Kidney epithelial cell (primary cell): ENCODE measurements around the gene MAD2L2. TPM values are rescaled to one million over a fixed set of nuclear protein-coding genes. Genes with fewer than 3 reads are reported as not detected.

Experiments used
- DNase-seq: peaks from one replicate; pipeline ENCODE4 v3.0.0-alpha.2; 2010; ENCODE audit warnings: low read depth
- H3K27me3 ChIP-seq: 2 replicates; pipeline ENCODE4 v1.6.0; 2011; ENCODE audit warnings: low read length; ENCODE audit not compliant: control insufficient read depth, insufficient read depth
- H3K36me3 ChIP-seq: 2 replicates; pipeline ENCODE4 v1.5.1; 2011; ENCODE audit warnings: low read length; ENCODE audit not compliant: control insufficient read depth, insufficient read depth
- H3K4me3 ChIP-seq: 2 replicates; pipeline ENCODE4 v1.5.1; 2011; ENCODE audit warnings: low read depth, mild to moderate bottlenecking, control low read depth, low read length
- CTCF ChIP-seq: IDR thresholded peaks from 2 replicates; pipeline ENCODE4 v1.5.1; 2011; ENCODE audit warnings: mild to moderate bottlenecking, moderate library complexity, low read length, control low read depth, inconsistent platforms; ENCODE audit not compliant: insufficient read depth, poor library complexity, severe bottlenecking
- total RNA-seq: library from RNA; depleted of rRNA; stranded (reverse); fragments of >200 nt; gene quantifications from 2 replicates; pipeline ENCODE4 v1.2.3, GENCODE V29; 2015

MAD2L2 gene
- total RNA-seq, 1 donor from 2014 or later: 96.6 TPM

- no peak overlapping the region for H3K4me3 ChIP-seq
- TF ChIP-seq CTCF: no peak
- no peaks in the 10 kb centered on the region for H3K36me3 ChIP-seq
- H3K27me3 ChIP-seq: peaks cover 43% of the 10 kb centered on the region
- no peak for DNase-seq
These were observed 27.8 kb upstream of the MAD2L2 start for GRCh38 chr1:11708554-11709350.

- peaks cover 49% of the 10 kb centered on the region for H3K27me3 ChIP-seq
- H3K4me3 ChIP-seq: no peak overlapping the region
- no peak for DNase-seq
- no peak for TF ChIP-seq CTCF
- no peaks in the 10 kb centered on the region for H3K36me3 ChIP-seq
These were observed 26.8 kb upstream of the MAD2L2 start for GRCh38 chr1:11707621-11708276.

- H3K27me3 ChIP-seq: peaks cover 52% of the 10 kb centered on the region
- TF ChIP-seq CTCF: no peak
- no peak overlapping the region for H3K4me3 ChIP-seq
- no peak for DNase-seq
- H3K36me3 ChIP-seq: no peaks in the 10 kb centered on the region
These were observed 25.3 kb upstream of the MAD2L2 start for GRCh38 chr1:11706292-11706691.

- no peak for DNase-seq
- Histone ChIP-seq H3K4me3 (no peak overlapping the region), H3K36me3 (no peaks in the 10 kb centered on the region), H3K27me3 (peaks cover 57% of the 10 kb centered on the region)
- no peak for TF ChIP-seq CTCF
These were observed 24.6 kb upstream of the MAD2L2 start for GRCh38 chr1:11705596-11705995.

- DNase-seq: no peak
- peaks cover 59% of the 10 kb centered on the region for H3K27me3 ChIP-seq
- no peak overlapping the region for H3K4me3 ChIP-seq
- no peaks in the 10 kb centered on the region for H3K36me3 ChIP-seq
- TF ChIP-seq CTCF: no peak
These were observed 23.9 kb upstream of the MAD2L2 start for GRCh38 chr1:11704691-11705475.
